ENCODE results near the gene CSTPP1.

CSTPP1 gene

GRCh38 chr11:47147681-47148080, 211.1 kb downstream of the CSTPP1 start:
- H3K4me3 ChIP-seq (ENCODE audit: insufficient read depth, low read length, poor library complexity, severe bottlenecking) = no peak overlapping the region
- no peaks in the 10 kb centered on the region for H3K9me2 ChIP-seq (replicated peaks; ENCODE audit: insufficient read depth, low read length)
- no peaks in the 10 kb centered on the region for H3K9me3 ChIP-seq (ENCODE audit: insufficient read depth, low read length)
- H3K27me3 ChIP-seq (ENCODE audit: low read length) = no peaks in the 10 kb centered on the region
- no peaks in the 10 kb centered on the region for H3F3A ChIP-seq (ENCODE audit: insufficient read depth)
- no peaks in the 10 kb centered on the region for H4K20me1 ChIP-seq (ENCODE audit: low read depth, low read length)
- TF ChIP-seq EZH2phosphoT487 (conservative IDR thresholded peaks at IDR 0.05; ENCODE audit: low read length) (no peak), CTCF (IDR thresholded peaks at IDR 0.05; ENCODE audit: insufficient read depth, low read length, poor library complexity, severe bottlenecking) (no peak)
- H2AFZ ChIP-seq (ENCODE audit: low read depth, low read length, severe bottlenecking) = no peak overlapping the region
- H3K36me3 ChIP-seq (ENCODE audit: low read length) = no peaks in the 10 kb centered on the region
- no peaks in the 10 kb centered on the region for H3K79me2 ChIP-seq (ENCODE audit: insufficient read depth, low read length)
- H3K4me2 ChIP-seq (ENCODE audit: low read depth, low read length, poor library complexity, severe bottlenecking) = no peak overlapping the region
- H3K9ac ChIP-seq (ENCODE audit: low read length) = no peak overlapping the region
- H3K27ac ChIP-seq (ENCODE audit: low read depth, low read length) = no peak overlapping the region

- TF ChIP-seq EZH2phosphoT487 (conservative IDR thresholded peaks at IDR 0.05; ENCODE audit: low read length) = no peak
- TF ChIP-seq CTCF (IDR thresholded peaks at IDR 0.05; ENCODE audit: insufficient read depth, low read length, poor library complexity, severe bottlenecking) = no peak
- Histone ChIP-seq H3K9me3 (ENCODE audit: insufficient read depth, low read length) (no peaks in the 10 kb centered on the region), H3F3A (ENCODE audit: insufficient read depth) (no peaks in the 10 kb centered on the region), H3K27me3 (ENCODE audit: low read length) (no peaks in the 10 kb centered on the region), H3K4me3 (ENCODE audit: insufficient read depth, low read length, poor library complexity, severe bottlenecking) (no peak overlapping the region), H3K36me3 (ENCODE audit: low read length) (no peaks in the 10 kb centered on the region), H3K9me2 (replicated peaks; ENCODE audit: insufficient read depth, low read length) (no peaks in the 10 kb centered on the region), H3K4me2 (ENCODE audit: low read depth, low read length, poor library complexity, severe bottlenecking) (no peak overlapping the region), H3K79me2 (ENCODE audit: insufficient read depth, low read length) (no peaks in the 10 kb centered on the region), H2AFZ (ENCODE audit: low read depth, low read length, severe bottlenecking) (no peak overlapping the region), H3K9ac (ENCODE audit: low read length) (no peak overlapping the region), H3K27ac (ENCODE audit: low read depth, low read length) (no peak overlapping the region), H4K20me1 (ENCODE audit: low read depth, low read length) (no peaks in the 10 kb centered on the region)
These were observed 211.7 kb downstream of the CSTPP1 start for GRCh38 chr11:47148270-47148669.

- Histone ChIP-seq H2AFZ (ENCODE audit: low read depth, low read length, severe bottlenecking) (no peak overlapping the region), H4K20me1 (ENCODE audit: low read depth, low read length) (no peaks in the 10 kb centered on the region), H3K9me3 (ENCODE audit: insufficient read depth, low read length) (no peaks in the 10 kb centered on the region), H3K9me2 (replicated peaks; ENCODE audit: insufficient read depth, low read length) (no peaks in the 10 kb centered on the region), H3K36me3 (ENCODE audit: low read length) (no peaks in the 10 kb centered on the region), H3K27me3 (ENCODE audit: low read length) (no peaks in the 10 kb centered on the region), H3K79me2 (ENCODE audit: insufficient read depth, low read length) (no peaks in the 10 kb centered on the region), H3K4me3 (ENCODE audit: insufficient read depth, low read length, poor library complexity, severe bottlenecking) (no peak overlapping the region), H3F3A (ENCODE audit: insufficient read depth) (no peaks in the 10 kb centered on the region), H3K4me2 (ENCODE audit: low read depth, low read length, poor library complexity, severe bottlenecking) (no peak overlapping the region), H3K9ac (ENCODE audit: low read length) (no peak overlapping the region), H3K27ac (ENCODE audit: low read depth, low read length) (no peak overlapping the region)
- TF ChIP-seq EZH2phosphoT487 (conservative IDR thresholded peaks at IDR 0.05; ENCODE audit: low read length) (no peak), CTCF (IDR thresholded peaks at IDR 0.05; ENCODE audit: insufficient read depth, low read length, poor library complexity, severe bottlenecking) (no peak)
These were observed 212.5 kb downstream of the CSTPP1 start for GRCh38 chr11:47148903-47149531.
